HG02981 (cell line): Measurements from ENCODE around the gene BABAM2.

Experiments used
- ATAC-seq: cut with Tn5 transposase; IDR thresholded peaks from one replicate; pipeline ENCODE4 v1.9.1; 2021; ENCODE audit warnings: mild to moderate bottlenecking, moderate library complexity; ENCODE audit not compliant: unreplicated experiment

BABAM2 gene

DNA sequence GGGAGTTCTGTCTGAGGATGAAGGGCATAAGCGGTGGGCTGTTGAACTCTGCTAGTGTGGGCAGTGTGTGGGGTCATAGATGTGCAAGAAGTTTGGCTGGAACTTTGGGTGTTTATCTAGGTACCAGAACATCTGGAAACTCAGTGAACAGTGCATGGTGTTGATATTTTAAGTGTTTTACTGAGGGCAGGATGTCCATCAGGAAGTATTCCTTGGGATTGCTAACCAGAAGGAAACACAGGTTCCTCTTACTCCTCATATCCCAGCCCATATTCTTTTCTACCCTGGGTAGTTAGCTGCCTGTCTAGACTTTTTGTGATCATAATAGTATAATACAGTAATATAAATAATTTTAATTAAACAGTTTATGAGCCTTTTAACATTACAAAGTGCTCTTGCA lies 15.5 kb downstream of the BABAM2 start:
- ATAC-seq, result no peak

DNA sequence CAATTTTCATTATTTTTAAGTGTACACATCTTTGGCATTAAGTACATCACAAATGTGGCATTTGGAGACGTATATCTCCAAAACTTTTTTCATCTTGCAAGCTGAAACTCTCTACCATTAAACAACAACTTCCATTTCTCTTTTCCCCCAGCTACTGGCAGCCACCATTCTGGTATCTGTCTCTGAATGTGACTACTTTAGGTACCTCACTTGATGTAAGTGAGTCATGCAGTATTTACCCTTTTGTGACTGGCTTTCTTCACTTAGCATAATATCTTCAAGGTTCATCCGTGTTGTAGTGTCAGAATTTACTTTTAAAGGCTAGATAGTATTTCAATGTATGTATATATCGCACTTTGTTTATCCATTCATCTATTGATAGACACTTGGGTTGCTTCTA lies 17.0 kb downstream of the BABAM2 start:
- no peak for ATAC-seq

- ATAC-seq, result no peak
Measured at GRCh38 chr2:27909901-27910300, 19.4 kb downstream of the BABAM2 start.

- ATAC-seq, result peak; percentile 50
Measured at GRCh38 chr2:27911458-27912210, 21.1 kb downstream of the BABAM2 start.

DNA sequence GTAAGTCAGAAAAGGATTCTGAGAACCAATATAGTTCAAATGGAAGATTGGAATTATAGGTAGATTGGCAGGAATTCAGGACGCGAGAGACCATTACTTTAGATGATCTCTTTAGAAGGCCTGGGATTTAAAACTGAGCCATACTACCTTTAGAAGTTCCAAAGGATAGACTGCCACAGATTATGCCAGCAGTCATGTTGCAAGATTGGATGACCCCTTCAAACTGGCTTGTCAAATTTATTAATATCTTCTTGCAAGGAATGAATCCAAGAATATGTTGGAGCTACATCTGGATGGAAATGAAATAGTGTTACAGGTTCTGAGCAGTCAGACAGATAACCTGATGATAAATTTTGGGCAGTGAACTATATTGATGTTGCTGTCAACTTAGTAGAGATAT lies 22.0 kb downstream of the BABAM2 start:
- ATAC-seq, result no peak

DNA sequence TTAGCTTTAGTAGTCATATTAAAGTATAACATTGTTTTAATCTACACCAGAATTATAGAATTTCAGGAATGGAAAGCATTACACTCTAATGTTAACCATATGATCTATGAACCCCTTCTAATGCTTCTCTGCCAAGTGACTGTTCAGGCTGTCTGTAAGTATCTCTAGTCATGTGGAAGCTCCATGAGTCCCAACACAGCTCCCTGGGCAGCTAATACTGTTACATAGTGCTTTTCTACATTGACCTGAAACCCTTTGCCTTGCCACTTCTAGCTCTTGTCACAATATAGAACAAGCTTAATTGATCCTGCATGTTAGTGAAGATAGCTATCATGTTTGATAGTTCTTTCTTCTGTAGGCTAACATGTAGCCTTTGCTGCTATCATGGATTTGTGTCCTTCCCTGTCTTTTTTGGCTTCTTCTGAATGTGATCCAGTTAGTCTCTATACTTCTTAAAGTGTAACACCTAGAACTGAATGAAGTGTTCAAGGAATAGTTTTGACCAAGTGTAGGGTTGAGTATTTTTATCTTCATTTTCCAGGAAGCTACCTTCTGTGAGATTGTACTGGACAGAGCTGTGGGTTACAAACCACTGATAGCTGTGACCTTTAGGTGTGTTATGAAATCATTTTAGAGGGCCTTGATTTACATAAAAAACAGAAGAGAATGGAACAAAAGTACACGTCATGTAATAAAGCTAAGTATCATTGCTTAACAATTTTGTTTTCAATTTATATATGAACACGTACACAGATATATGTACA lies 23.7 kb downstream of the BABAM2 start:
- ATAC-seq, result no peak

DNA sequence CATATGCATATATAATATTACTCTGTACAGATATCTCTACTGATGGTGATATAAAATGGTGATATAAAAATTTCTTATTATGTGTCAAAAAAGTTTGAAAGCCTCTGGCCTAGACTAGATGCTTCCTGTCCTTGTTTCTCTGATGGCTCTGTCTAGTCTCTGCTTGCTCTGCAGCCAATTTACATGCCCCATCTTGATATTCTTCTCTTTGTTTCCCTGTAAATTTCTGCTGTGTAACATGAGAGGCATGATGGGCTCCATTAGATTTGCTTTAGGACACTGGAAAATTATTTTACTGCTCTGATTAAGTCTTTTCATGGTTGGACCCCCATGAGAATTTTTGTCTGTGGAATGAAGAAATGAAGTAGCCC lies 24.3 kb downstream of the BABAM2 start:
- ATAC-seq, result no peak

- no peak for ATAC-seq
Measured at GRCh38 chr2:27915191-27915590, 24.7 kb downstream of the BABAM2 start.

DNA sequence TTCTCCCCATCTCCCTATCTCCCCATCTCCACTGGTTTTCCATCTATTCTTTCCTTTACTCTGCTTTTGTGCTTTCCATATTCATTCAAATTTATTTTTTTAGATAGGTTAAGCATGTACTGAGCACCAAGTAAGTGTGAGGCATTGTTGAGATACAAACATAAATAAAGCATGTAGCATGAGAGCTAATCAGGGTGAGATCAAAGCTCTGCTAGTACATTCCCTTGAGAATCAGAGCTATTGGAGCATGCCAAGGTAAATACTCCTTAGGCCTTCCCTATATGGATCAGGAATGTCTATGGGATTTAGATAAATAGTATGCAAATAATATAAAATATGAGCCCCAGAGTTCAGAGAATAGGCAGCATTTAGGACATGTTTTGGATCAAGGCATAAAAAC lies 25.3 kb downstream of the BABAM2 start:
- no peak for ATAC-seq

GRCh38 chr2:27916293-27916995 lies 25.9 kb downstream of the BABAM2 start:
- no peak for ATAC-seq

- no peak for ATAC-seq
Measured at GRCh38 chr2:27920148-27920885, 29.8 kb downstream of the BABAM2 start.

DNA sequence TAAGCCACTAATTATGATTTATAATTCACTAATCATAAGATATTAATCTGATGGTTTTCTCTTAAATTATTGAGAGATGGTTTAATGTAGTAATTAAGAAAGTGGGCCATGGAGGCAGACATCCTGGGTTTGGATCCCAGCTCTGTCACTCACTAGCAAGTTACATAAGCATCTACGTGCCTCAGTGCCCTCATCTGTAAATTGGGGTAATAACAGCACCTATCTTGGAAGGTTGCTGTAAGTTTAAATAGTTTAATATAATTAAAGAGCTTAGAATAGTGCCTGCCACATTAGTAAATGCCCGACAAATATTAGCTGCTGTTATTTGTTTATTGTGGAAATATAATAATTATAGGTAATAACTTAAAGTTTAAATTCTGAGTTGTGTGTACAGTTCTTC lies 30.9 kb downstream of the BABAM2 start:
- no peak for ATAC-seq

GRCh38 chr2:27921880-27922547 lies 31.5 kb downstream of the BABAM2 start:
- no peak for ATAC-seq

DNA sequence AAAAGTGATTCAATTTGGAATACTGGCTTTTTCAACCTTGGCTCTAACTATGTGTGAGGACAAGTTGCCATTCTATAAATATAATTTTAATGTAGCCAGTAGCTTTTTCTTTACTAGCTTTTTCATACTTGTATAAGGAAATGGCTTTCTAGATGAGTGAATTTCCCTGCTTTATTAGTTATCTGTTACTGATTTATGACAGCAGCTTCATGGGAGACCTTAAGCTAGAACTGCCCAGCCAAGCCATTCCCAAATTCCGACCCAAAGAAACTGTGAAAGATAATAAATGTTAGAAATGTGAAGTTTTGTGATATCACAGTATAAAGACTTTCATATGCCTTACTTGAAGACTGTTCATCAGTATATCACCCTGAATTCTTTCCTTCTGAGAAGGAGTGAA lies 32.3 kb downstream of the BABAM2 start:
- no peak for ATAC-seq

DNA sequence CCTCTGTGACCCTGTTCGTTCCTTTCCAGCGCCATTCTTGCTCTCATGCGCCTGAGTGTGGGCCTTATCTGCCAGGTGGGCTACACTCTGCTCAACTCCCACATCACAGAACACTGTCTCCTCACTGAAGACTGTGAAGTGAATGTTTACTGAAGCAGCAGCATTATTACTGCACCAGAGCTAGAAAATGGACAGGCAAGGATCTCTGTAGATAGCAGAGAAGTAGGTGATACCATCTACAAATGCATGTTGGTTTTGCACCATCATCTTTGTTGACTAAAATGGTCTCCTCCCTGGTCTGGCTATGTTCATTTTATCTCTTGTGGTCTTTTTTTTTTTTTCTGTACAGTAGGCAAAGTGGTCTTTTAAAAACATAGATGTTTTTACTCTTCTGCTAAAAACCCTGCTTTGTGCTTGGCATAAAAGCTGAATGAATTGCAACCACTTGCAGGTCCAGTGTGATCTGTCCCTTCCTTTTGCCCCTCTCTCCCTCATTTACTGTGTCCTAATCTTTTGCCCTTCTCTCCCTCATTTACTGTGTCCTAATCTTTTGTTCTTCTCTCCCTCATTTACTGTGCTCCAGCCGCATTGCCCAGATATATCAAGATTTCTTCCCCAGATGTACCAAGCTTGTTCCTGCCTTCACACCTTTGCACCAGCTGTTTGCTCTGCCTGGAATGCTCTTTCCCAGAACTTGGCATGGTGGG lies 35.4 kb downstream of the BABAM2 start:
- no peak for ATAC-seq

DNA sequence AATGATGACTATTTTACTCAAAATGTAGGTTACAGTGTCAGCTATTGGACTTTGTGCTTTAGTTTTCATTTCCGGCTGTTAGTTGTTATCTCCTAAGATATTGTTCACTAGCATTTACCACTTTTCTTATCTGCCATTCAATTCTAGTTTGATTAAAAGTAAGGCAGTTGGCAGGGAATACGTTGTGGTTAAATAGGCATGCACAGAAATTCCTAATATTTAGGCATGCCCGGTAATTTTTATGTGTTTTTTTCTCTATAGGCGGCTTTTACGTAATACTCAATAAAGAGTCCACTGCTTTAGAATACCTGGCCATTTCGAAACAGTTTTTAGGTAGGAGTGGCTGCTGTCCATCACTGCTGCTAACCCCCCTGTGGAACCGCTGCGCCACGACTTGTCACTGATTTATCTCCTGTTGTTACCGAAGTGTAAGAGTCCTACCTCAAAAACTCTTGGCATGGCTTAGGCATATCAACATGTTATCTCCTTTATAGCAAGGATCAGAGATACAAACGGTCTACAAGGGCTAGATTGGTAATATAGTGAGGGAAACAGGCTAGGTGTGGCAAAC lies 39.5 kb downstream of the BABAM2 start:
- ATAC-seq, result no peak

GRCh38 chr2:27931361-27931950 lies 40.9 kb downstream of the BABAM2 start:
- no peak for ATAC-seq

DNA sequence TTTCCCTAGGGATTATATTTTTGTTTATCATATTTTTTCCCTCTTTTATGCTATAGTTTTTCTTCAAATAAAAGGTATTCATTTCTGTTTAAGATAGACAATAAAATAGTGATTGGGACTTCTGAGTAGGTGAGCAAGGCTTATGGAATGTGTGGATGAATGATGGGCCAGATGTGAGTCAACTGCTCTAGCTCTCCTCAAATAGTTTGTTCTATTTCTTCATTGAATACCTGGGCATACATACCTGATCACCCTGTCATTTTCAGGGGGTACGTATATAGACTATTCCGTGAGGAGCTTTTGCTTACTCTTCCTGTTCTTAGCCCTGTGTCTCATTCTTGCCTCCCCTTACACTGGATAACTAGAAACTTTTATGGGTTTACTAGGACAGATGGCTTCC lies 41.9 kb downstream of the BABAM2 start:
- ATAC-seq, result no peak

DNA sequence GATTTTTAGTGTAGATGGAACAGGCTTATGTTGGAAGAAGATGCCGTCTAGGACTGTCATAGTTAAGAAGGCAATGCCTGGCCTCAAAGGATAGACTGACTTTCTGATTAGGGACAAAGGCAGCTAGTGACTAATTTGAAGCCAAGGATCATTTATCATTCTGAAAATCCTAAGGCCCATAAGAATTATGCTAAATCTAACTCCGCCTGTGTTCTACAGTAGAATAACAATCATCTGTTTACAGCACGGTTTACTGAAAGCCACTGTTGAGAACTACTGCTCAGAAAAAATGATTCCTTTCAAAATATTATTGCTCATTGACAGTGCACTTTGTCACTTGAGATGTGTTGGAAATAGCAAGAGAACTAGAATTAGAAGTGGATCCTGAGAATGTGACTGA lies 44.5 kb downstream of the BABAM2 start:
- ATAC-seq, result no peak
